ENCODE results near the gene DNM1.

Gene DNM1

GRCh38 chr9:128187361-128187760 lies 15.8 kb upstream of the DNM1 start:
- no peak for DNase-seq (ENCODE audit: low read depth)
- H3K4me3 ChIP-seq (ENCODE audit: control insufficient read depth, low read depth, low read length), result no peak overlapping the region
- no peak for TF ChIP-seq CTCF (conservative IDR thresholded peaks at IDR 0.05; ENCODE audit: control insufficient read depth, insufficient read depth, low read depth, low read length)

- H3K4me3 ChIP-seq (ENCODE audit: control insufficient read depth, low read depth, low read length), result no peak overlapping the region
- no peak for TF ChIP-seq CTCF (conservative IDR thresholded peaks at IDR 0.05; ENCODE audit: control insufficient read depth, insufficient read depth, low read depth, low read length)
- no peak for DNase-seq (ENCODE audit: low read depth)
These were observed 15.0 kb upstream of the DNM1 start for GRCh38 chr9:128188209-128188608.

- no peak overlapping the region for H3K4me3 ChIP-seq (ENCODE audit: control insufficient read depth, low read depth, low read length)
- TF ChIP-seq CTCF (conservative IDR thresholded peaks at IDR 0.05; ENCODE audit: control insufficient read depth, insufficient read depth, low read depth, low read length), result no peak
- no peak for DNase-seq (ENCODE audit: low read depth)
These were observed 13.2 kb upstream of the DNM1 start for GRCh38 chr9:128190013-128190412.

GRCh38 chr9:128190516-128191405 lies 12.4 kb upstream of the DNM1 start:
- no peak for TF ChIP-seq CTCF (conservative IDR thresholded peaks at IDR 0.05; ENCODE audit: control insufficient read depth, insufficient read depth, low read depth, low read length)
- DNase-seq (ENCODE audit: low read depth), result no peak
- peak overlapping the region; percentile 79 for H3K4me3 ChIP-seq (ENCODE audit: control insufficient read depth, low read depth, low read length)

- DNase-seq (ENCODE audit: low read depth), result peak; percentile 65
- H3K4me3 ChIP-seq (ENCODE audit: control insufficient read depth, low read depth, low read length), result peak within 1 kb of the TSS; percentile 79
- TF ChIP-seq CTCF (conservative IDR thresholded peaks at IDR 0.05; ENCODE audit: control insufficient read depth, insufficient read depth, low read depth, low read length), result peak; percentile 29
These were observed 11.7 kb upstream of the DNM1 start, which contains the start of gene CIZ1 for GRCh38 chr9:128191406-128192046. TSS of gene CIZ1 (minus strand) at chr9:128191572. CDS start at chr9:128190857, 715 bp downstream.

GRCh38 chr9:128192601-128193371 lies 10.4 kb upstream of the DNM1 start:
- peak; percentile 90 for DNase-seq (ENCODE audit: low read depth)
- no peak for TF ChIP-seq CTCF (conservative IDR thresholded peaks at IDR 0.05; ENCODE audit: control insufficient read depth, insufficient read depth, low read depth, low read length)
- peak overlapping the region; percentile 73 for H3K4me3 ChIP-seq (ENCODE audit: control insufficient read depth, low read depth, low read length)
